K562 (cell line): ENCODE data around the gene PCSK6.

Experiments
- EP300 ChIP-seq: IDR thresholded peaks from 2 replicates; pipeline ENCODE4 v1.6.1; 2012; ENCODE audit warnings: low read length, improper control_type of control experiment
- ETV6 ChIP-seq, 3 experiments: fragments of 150-350 bp in 1 of 3; sonication (generic) in 1 of 3; formaldehyde crosslinking in 1 of 3; IDR thresholded peaks; 2 replicates each; pipeline versions ENCODE4 v1.6.1 to v1.8.0; 2014 to 2022; ENCODE audit warnings: borderline replicate concordance in 2 of 3, low read depth in 2 of 3, antibody characterized with exemption in 1 of 3, low read length in 1 of 3, mild to moderate bottlenecking in 1 of 3, missing genetic modification reagents in 1 of 3
- TF ChIP-seq, protein P1 (sequence below), 3 experiments: IDR thresholded peaks in 2 of 3; conservative IDR thresholded peaks in 1 of 3; 2 replicates each; pipeline ENCODE4 v1.5.1; 2011 to 2012; ENCODE audit warnings: low read length in 3 of 3, mild to moderate bottlenecking in 3 of 3, control low read depth in 2 of 3, improper control_type of control experiment in 1 of 3, inconsistent platforms in 1 of 3, low read depth in 1 of 3, mixed read lengths in 1 of 3, moderate library complexity in 1 of 3; ENCODE audit not compliant: insufficient read depth in 2 of 3
- TF ChIP-seq, protein P2 (sequence below): sonication (generic); formaldehyde crosslinking; IDR thresholded peaks from 2 replicates; pipeline ENCODE4 v1.8.1; 2022; ENCODE audit warnings: missing genetic modification reagents

DNA sequence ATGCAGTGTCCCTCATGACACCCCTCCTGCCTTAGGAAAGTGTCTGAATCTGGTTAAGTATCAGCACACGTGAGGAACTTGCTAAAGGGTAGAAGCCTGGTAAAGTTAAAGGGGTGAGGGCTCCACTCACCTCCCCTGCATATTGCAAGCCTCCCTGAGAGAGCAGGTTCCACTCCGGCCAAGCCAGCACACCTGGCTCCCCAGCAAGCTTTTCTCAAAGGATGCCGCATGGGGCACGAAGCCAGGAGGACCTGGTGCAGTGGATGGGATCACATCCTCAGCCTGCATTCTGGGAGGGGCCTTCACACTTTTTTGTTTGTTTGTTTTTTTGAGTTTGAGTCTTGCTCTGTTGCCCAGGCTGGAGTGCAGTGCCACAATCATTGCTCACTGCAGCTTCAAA, 79.9 kb downstream of the PCSK6 start:
- no peak for TF ChIP-seq ETV6 (IDR thresholded peaks at IDR 0.05; ENCODE audit: borderline replicate concordance in 1 of 2, low read depth in 2 of 2, low read length in 1 of 2)
- no peak for TF ChIP-seq ETV6 (CRISPR knock-in tag; IDR thresholded peaks at IDR 0.05; ENCODE audit: borderline replicate concordance)
- TF ChIP-seq, protein P1, sequence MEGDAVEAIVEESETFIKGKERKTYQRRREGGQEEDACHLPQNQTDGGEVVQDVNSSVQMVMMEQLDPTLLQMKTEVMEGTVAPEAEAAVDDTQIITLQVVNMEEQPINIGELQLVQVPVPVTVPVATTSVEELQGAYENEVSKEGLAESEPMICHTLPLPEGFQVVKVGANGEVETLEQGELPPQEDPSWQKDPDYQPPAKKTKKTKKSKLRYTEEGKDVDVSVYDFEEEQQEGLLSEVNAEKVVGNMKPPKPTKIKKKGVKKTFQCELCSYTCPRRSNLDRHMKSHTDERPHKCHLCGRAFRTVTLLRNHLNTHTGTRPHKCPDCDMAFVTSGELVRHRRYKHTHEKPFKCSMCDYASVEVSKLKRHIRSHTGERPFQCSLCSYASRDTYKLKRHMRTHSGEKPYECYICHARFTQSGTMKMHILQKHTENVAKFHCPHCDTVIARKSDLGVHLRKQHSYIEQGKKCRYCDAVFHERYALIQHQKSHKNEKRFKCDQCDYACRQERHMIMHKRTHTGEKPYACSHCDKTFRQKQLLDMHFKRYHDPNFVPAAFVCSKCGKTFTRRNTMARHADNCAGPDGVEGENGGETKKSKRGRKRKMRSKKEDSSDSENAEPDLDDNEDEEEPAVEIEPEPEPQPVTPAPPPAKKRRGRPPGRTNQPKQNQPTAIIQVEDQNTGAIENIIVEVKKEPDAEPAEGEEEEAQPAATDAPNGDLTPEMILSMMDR (IDR thresholded peaks at IDR 0.05 in 2 of 3, conservative IDR thresholded peaks at IDR 0.05 in 1 of 3; ENCODE audit: insufficient read depth in 2 of 3, low read depth in 1 of 3, low read length in 3 of 3) = no peak
- TF ChIP-seq, protein P2, sequence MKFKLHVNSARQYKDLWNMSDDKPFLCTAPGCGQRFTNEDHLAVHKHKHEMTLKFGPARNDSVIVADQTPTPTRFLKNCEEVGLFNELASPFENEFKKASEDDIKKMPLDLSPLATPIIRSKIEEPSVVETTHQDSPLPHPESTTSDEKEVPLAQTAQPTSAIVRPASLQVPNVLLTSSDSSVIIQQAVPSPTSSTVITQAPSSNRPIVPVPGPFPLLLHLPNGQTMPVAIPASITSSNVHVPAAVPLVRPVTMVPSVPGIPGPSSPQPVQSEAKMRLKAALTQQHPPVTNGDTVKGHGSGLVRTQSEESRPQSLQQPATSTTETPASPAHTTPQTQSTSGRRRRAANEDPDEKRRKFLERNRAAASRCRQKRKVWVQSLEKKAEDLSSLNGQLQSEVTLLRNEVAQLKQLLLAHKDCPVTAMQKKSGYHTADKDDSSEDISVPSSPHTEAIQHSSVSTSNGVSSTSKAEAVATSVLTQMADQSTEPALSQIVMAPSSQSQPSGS (CRISPR knock-in tag) = no peak
- no peak for TF ChIP-seq EP300
